Mammary epithelial cell (primary cell): Measurements from ENCODE around the gene RNASE8.

ENCODE experiments used
- EZH2 ChIP-seq: IDR thresholded peaks from 2 replicates; pipeline ENCODE4 v1.6.1; 2012; ENCODE audit warnings: low read length, inconsistent platforms, borderline replicate concordance
- TF ChIP-seq, protein P1 (sequence below), 2 donors: IDR thresholded peaks in 1 of 2; conservative IDR thresholded peaks in 1 of 2; 2 replicates each; pipeline ENCODE4 v1.5.1; 2011 to 2012; ENCODE audit warnings: inconsistent platforms in 2 of 2, low read length in 2 of 2, mild to moderate bottlenecking in 2 of 2, control low read depth in 1 of 2, low read depth in 1 of 2; ENCODE audit not compliant: insufficient read depth in 1 of 2; ENCODE audit errors: extremely low read depth in 1 of 2

- TF ChIP-seq, protein P1, sequence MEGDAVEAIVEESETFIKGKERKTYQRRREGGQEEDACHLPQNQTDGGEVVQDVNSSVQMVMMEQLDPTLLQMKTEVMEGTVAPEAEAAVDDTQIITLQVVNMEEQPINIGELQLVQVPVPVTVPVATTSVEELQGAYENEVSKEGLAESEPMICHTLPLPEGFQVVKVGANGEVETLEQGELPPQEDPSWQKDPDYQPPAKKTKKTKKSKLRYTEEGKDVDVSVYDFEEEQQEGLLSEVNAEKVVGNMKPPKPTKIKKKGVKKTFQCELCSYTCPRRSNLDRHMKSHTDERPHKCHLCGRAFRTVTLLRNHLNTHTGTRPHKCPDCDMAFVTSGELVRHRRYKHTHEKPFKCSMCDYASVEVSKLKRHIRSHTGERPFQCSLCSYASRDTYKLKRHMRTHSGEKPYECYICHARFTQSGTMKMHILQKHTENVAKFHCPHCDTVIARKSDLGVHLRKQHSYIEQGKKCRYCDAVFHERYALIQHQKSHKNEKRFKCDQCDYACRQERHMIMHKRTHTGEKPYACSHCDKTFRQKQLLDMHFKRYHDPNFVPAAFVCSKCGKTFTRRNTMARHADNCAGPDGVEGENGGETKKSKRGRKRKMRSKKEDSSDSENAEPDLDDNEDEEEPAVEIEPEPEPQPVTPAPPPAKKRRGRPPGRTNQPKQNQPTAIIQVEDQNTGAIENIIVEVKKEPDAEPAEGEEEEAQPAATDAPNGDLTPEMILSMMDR (conservative IDR thresholded peaks at IDR 0.05 in 1 of 2, IDR thresholded peaks at IDR 0.05 in 1 of 2; ENCODE audit: extremely low read depth in 1 of 2, insufficient read depth in 1 of 2, low read depth in 1 of 2, low read length in 2 of 2): no peak
- no peak for TF ChIP-seq EZH2
Observed at GRCh38 chr14:21060614-21061346, 3.2 kb downstream of the RNASE8 start.
